GM18505 (cell line): ENCODE measurements around the gene RTP5.

Source experiments
- ATAC-seq: cut with Tn5 transposase; IDR thresholded peaks from one replicate; pipeline ENCODE4 v1.9.1; 2021; ENCODE audit not compliant: unreplicated experiment
- POLR2A ChIP-seq: IDR thresholded peaks from 4 replicates; pipeline ENCODE4 v1.6.1; 2011; ENCODE audit warnings: borderline replicate concordance; ENCODE audit not compliant: insufficient read depth, insufficient read length; ENCODE audit errors: extremely low read depth

RTP5 gene

GRCh38 chr2:241858206-241859016, 11.1 kb upstream of the RTP5 start, which contains the start of gene PDCD1:
Gene PDCD1, minus strand, starts transcription at chr2:241858894. Its CDS starts 56 bp downstream, at chr2:241858838.
- ATAC-seq = no peak
- TF ChIP-seq POLR2A = peak; percentile 71

GRCh38 chr2:241859017-241859435, 10.5 kb upstream of the RTP5 start:
- TF ChIP-seq POLR2A = no peak

DNA sequence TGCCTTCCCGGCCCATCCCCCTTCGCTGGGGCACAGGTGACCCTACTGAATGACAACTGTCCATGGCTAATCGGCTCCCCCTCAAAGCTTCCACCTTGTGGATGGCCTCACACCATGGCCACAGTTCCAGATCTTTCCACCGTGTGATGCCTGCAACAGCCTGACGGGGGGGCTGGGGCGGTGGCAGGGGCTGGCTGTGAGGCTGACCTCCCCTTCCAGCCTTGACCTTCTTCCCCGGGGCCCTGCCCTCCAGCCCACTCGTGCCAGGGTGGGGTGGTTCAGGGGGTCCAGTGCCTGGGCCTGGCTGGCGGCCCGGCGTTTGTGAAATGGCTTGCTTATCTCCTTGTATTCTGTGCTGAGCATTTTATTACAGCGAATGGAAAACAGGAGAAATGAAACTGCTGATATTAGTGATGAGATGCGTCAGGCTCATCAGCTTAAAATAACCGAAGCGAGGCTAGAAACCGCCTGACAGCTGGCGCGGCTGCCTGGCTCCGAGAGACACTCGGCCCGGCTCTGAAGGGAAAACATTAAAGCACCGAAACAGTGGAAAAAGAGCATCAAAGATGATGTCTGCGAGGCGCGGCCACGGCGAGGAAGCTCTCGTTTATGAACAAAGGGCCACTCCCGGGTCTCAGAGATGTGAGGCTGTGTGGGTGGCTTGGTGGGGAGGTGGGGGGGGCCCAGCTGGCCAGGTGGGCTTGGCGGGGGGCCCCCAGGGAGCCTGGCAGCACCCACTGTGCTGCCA, 9.9 kb upstream of the RTP5 start:
- TF ChIP-seq POLR2A = no peak
- ATAC-seq = no peak

More at GRCh38 chr2:241859017-241859435, 10.5 kb upstream of the RTP5 start:
- no peak for ATAC-seq

DNA sequence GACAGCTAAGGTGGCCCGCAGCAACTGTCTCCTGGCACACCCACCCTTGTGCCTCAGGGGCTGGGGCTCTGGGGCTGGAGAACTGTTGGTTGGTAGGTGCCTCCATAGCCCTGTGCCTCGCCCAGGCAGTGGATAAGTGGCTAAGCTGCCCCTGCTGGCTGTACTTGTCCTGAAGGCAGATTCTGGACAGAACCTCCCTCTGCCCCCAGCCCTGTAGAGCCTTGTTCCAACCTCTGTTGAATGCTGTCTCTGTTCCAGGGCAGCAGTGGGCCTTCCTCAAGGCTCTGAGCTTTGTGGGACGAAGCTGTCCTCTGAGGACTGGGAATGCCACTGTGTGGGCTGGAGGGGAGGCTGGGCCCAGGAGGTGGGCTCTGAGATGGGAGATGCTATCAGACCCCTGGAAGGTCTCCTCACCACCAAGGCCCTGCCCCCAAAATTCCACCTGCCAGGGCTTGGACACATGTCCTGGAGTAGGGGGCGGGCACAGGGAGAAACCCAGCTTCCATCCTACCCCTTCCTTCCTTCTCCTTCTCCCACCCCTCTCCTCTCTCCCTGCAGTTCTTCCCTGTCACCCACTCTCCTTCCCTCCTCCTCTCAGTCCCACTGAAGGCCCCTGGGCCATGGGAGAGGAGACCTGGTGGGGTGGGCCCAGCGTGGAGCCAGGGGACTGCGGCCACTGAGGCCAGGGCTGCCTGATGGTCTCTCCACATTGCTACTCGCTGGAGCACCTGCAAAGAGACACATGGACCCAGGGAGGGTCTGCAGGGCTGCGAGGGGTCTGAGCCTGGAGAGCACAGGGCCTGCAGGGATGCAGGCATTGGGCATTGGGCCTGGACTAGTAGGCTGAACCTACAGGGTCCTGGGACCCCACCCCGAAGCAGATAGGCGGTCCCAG, 9.1 kb upstream of the RTP5 start:
- no peak for ATAC-seq
- TF ChIP-seq POLR2A = no peak

DNA sequence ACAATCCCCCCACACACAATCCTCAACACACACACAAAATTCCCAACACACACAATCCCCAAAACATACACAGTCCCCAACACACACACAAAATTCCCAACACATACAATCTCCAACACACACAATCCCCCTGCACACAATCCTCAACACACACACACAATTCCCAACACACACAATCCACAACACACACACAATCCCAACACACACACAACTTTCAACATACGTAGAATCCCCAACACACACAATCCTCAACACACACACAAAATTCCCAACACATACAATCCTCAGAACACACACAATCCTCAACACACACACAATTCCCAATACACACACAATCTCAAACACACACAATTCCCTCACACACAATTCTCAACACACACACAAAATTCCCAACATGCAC, 8.3 kb upstream of the RTP5 start:
- no peak for TF ChIP-seq POLR2A
- no peak for ATAC-seq

DNA sequence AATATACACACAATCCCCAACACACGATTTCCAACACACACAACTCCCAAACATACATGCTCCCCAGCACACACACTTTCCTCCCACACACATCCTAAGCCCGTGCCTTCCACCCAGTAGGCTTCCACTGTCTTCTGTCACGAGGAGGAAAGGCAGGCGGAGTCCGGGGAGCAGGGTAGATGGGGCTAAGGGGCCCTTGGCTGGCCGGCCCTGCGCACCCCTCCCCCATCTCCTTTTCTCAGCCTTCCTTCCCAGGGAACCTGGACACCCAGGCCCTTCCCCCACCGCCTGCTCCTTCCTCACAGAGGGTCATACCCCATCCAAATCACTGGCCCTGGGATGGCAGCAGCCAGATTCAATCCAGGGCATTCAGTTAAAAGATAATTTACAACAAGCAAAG, 7.4 kb upstream of the RTP5 start:
- TF ChIP-seq POLR2A = no peak
- ATAC-seq = no peak

- no peak for ATAC-seq
- no peak for TF ChIP-seq POLR2A
Observed at GRCh38 chr2:241862775-241863535, 6.6 kb upstream of the RTP5 start.

DNA sequence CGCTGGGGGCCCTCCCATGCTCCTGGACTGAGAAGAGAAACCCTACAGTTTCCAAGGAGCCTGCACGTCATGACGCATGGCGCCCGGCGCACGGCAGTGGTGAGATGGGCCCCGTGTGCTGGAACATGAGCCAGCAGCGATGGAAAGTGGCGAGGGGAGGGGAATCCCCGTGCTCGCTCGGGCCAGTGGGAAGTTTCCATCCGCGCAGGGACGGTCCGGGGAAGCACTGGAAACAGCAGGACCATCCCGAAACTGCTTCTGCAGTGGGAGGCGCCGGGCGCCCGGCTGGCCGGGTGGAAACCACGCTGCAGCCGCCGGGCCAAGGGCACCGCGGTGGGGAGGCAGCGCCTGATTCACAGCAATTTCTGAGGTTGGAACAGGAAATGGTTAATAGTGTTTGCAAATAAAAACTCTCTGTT, 6.0 kb upstream of the RTP5 start:
- ATAC-seq = no peak
- TF ChIP-seq POLR2A = no peak

DNA sequence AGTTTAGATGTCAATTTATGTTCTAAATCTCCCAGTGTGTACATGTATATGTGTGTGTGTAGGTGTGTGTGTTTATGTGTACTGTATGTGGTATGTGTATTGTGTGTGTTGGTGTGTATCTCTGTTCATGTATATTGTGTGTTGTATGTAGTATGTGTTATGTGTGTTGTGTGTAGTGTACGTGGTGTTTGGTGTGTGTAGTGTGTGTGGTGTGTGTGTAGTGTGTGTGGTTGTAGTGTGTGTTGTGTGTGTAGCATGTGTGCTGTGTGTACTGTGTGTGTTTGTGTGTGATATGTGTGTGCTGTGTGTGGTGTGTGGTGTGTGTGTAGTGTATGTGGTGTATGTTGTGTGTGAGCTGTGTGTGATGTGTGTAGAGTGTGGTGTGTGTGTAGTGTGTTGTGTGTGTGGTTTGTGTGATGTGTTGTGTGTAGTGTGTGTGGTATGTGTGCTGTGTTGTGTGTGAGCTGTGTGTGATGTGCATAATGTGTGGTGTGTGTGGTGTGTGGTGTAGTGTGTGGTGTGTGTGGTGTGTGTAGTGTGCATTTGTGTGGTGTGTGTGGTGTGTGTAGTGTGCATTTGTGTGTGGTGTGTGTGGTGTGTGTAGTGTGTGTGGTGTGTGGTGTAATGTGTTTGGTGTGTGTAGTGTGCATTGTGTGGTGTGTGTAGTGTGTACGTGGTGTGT, 5.2 kb upstream of the RTP5 start:
- TF ChIP-seq POLR2A = no peak
- no peak for ATAC-seq

DNA sequence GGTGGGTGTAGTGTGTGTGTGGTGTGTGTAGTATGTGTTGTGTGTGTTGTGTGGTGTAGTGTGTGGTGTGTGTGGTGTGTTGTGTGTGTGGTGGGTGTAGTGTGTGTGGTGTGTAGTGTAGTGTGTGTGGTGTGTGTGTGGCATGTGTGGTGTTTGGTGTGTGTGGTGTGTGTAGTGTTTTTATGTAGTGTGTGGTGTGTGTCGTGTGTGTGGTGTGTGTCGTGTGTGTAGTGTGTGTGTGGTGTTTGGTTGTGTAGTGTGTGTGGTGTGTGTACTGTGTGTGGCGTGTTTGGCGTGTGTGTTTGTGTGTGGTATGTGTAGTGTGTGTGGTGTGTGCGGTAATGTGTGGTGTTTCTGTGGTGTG, 4.7 kb upstream of the RTP5 start:
- no peak for ATAC-seq
- TF ChIP-seq POLR2A = no peak

- ATAC-seq = no peak
- no peak for TF ChIP-seq POLR2A
Observed at GRCh38 chr2:241865416-241865956, 4.0 kb upstream of the RTP5 start.
